Progenitor cell of endocrine pancreas (in vitro differentiated cells): ENCODE data around the gene RAD51B. TPM values are rescaled to one million over a fixed set of nuclear protein-coding genes. Genes with fewer than 3 reads are reported as not detected.

ENCODE experiments used
- DNase-seq: peaks from one replicate; pipeline ENCODE4 v3.0.0; 2021; ENCODE audit warnings: low spot score; ENCODE audit not compliant: unreplicated experiment
- H3K27ac Mint-ChIP-seq: 2 replicates; pipeline ENCODE4 v1.8.0; 2021; ENCODE audit warnings: mild to moderate bottlenecking, moderate library complexity, mixed read lengths
- H3K27me3 Mint-ChIP-seq: 2 replicates; pipeline ENCODE4 v1.8.0; 2021; ENCODE audit warnings: mixed read lengths
- H3K36me3 Mint-ChIP-seq: 2 replicates; pipeline ENCODE4 v1.8.0; 2022; ENCODE audit warnings: mixed read lengths; ENCODE audit not compliant: insufficient read depth
- H3K4me1 Mint-ChIP-seq: 2 replicates; pipeline ENCODE4 v1.8.0; 2021; ENCODE audit warnings: low read depth, mixed read lengths
- H3K4me3 Mint-ChIP-seq: 2 replicates; pipeline ENCODE4 v1.8.0; 2021; ENCODE audit warnings: low read depth, mild to moderate bottlenecking, moderate library complexity, mixed read lengths
- H3K9me3 Mint-ChIP-seq: 2 replicates; pipeline ENCODE4 v1.8.0; 2021; ENCODE audit warnings: low read depth, mixed read lengths
- CTCF ChIP-seq: fragments of 200-600 bp; sonication (generic); IDR thresholded peaks from one replicate; pipeline ENCODE4 v1.5.0; 2021; ENCODE audit warnings: antibody characterized with exemption, mild to moderate bottlenecking; ENCODE audit not compliant: unreplicated experiment
- total RNA-seq: library from RNA; stranded (reverse); gene quantifications from 2 replicates; pipeline ENCODE4 v1.2.1, GENCODE V29; 2021

The RAD51B gene
- total RNA-seq, 1 donor from 2014 or later: 24.7 TPM

GRCh38 chr14:68144051-68144681 is 324.6 kb downstream of the RAD51B start:
- Mint-ChIP-seq H3K27me3 (no peaks in the 10 kb centered on the region), H3K4me3 (no peak overlapping the region), H3K27ac (peak overlapping the region; percentile 11), H3K9me3 (peaks cover 14% of the 10 kb centered on the region), H3K4me1 (peaks cover 43% of the 10 kb centered on the region), H3K36me3 (peaks cover 12% of the 10 kb centered on the region)
- no peak for TF ChIP-seq CTCF
- DNase-seq: no peak

GRCh38 chr14:68145036-68145435 is 325.5 kb downstream of the RAD51B start:
- no peak for DNase-seq
- Mint-ChIP-seq H3K27me3 (no peaks in the 10 kb centered on the region), H3K9me3 (peaks cover 18% of the 10 kb centered on the region), H3K4me1 (peaks cover 34% of the 10 kb centered on the region), H3K36me3 (peaks cover 15% of the 10 kb centered on the region), H3K27ac (no peak overlapping the region), H3K4me3 (no peak overlapping the region)
- no peak for TF ChIP-seq CTCF

GRCh38 chr14:68145539-68145938 is 326.0 kb downstream of the RAD51B start:
- peaks cover 18% of the 10 kb centered on the region for H3K36me3 Mint-ChIP-seq

GRCh38 chr14:68146818-68147217 is 327.2 kb downstream of the RAD51B start:
- H3K36me3 Mint-ChIP-seq: peaks cover 23% of the 10 kb centered on the region
- no peak for TF ChIP-seq CTCF
- no peak overlapping the region for H3K27ac Mint-ChIP-seq
- no peaks in the 10 kb centered on the region for H3K27me3 Mint-ChIP-seq
- H3K9me3 Mint-ChIP-seq: peaks cover 32% of the 10 kb centered on the region
- peaks cover 20% of the 10 kb centered on the region for H3K4me1 Mint-ChIP-seq
- DNase-seq: no peak
- H3K4me3 Mint-ChIP-seq: no peak overlapping the region

More at GRCh38 chr14:68145539-68145938, 326.0 kb downstream of the RAD51B start:
- Mint-ChIP-seq H3K9me3 (peaks cover 22% of the 10 kb centered on the region), H3K4me1 (peaks cover 29% of the 10 kb centered on the region), H3K27me3 (no peaks in the 10 kb centered on the region), H3K27ac (no peak overlapping the region), H3K4me3 (no peak overlapping the region)
- no peak for DNase-seq
- no peak for TF ChIP-seq CTCF

- H3K9me3 Mint-ChIP-seq: peaks cover 34% of the 10 kb centered on the region
- peaks cover 18% of the 10 kb centered on the region for H3K4me1 Mint-ChIP-seq
- peaks cover 26% of the 10 kb centered on the region for H3K36me3 Mint-ChIP-seq
- no peaks in the 10 kb centered on the region for H3K27me3 Mint-ChIP-seq
- DNase-seq: no peak
- no peak overlapping the region for H3K4me3 Mint-ChIP-seq
- no peak for TF ChIP-seq CTCF
- H3K27ac Mint-ChIP-seq: no peak overlapping the region
Measured at GRCh38 chr14:68147303-68147702, 327.7 kb downstream of the RAD51B start.
